Esophagus muscularis mucosa (tissue), 2 donors: Measurements from ENCODE around the gene NPVF.

Experiments
- POLR2A ChIP-seq: fragments of 450-650 bp; IDR thresholded peaks from one replicate; pipeline ENCODE4 v1.6.1; 2017; ENCODE audit warnings: antibody characterized with exemption, moderate library complexity, mild to moderate bottlenecking, low read depth
- POLR2AphosphoS5 ChIP-seq, 2 donors: sonication (generic); formaldehyde crosslinking; IDR thresholded peaks; one replicate each; pipeline ENCODE4 v1.6.1; 2017; ENCODE audit warnings: antibody characterized with exemption in 2 of 2

DNA sequence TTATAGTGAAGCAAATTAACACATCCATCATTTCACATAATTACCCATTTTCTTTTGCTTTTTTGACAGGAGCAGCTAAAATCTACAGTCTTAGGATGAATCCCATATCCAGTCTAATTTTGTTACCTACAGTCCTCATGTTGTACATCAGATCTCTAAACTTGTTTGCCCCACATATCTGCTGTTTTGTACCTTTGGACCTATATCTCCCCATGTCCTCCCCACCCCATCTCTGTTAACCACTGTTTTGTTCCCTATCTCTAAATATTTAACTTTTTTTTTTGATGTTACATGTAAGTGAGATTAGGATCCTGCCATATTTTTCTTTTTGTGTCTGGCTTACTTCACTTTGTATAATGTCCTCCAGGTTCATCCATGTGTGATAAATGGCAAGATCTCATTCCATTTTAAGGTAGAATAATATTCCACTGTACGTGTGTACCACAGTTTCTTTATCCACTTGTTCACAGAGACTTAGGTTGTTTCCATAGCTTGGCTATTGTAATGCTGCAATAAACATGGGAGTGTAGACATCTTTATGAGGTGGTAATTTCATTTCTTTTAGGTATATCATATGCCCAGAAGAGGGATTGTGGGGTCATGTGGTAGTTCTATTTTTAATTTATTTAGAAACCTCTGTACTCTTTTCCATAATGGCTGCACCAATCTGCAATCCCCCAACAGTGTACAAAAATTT, 19.6 kb downstream of the NPVF start:
- no peak for TF ChIP-seq POLR2AphosphoS5 (IDR thresholded peaks at IDR 0.05)
- TF ChIP-seq POLR2A = no peak
